Measurements from ENCODE around the gene OSBPL6.
A peak's percentile ranks its signal among the peaks of the same experiment; 100 is the strongest.
"Not testable (repeated sequence)": the region's sequence is repeated elsewhere in the genome, so short reads cannot be mapped to it uniquely, and the experiment has no call there.

Gene OSBPL6

DNA sequence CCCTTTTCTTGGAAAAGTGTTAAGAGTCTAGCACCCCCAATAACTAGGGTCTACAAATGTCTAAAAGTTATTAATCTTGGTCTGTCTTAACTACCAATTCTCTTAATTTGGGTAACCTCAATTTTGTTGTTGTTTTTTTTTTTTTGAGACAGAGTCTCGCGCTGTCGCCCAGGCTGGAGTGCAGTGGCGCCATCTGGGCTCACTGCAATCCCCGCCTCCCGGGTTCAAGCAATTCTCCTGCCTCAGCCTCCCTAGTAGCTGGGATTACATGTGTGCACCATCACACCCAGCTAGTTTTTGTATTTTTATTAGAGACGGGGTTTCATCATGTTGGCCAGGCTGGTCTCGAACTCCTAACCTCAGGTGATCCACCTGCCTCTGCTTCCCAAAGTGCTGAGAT is 218.1 kb downstream of the OSBPL6 start:
- not testable (repeated sequence) for H3K27me3 ChIP-seq (ENCODE audit: low read depth, low read length); H3K4me1 ChIP-seq (ENCODE audit: control insufficient read depth in 1 of 2, insufficient read depth in 2 of 2, low read length in 2 of 2); H3K36me3 ChIP-seq (ENCODE audit: control insufficient read depth in 1 of 2, insufficient read depth in 2 of 2, low read length in 2 of 2); H3K4me3 ChIP-seq (ENCODE audit: low read depth in 1 of 2, low read length in 2 of 2); H3K9me3 ChIP-seq (ENCODE audit: control insufficient read depth in 1 of 2, low read length in 2 of 2); H3K27ac ChIP-seq (ENCODE audit: low read length)

DNA sequence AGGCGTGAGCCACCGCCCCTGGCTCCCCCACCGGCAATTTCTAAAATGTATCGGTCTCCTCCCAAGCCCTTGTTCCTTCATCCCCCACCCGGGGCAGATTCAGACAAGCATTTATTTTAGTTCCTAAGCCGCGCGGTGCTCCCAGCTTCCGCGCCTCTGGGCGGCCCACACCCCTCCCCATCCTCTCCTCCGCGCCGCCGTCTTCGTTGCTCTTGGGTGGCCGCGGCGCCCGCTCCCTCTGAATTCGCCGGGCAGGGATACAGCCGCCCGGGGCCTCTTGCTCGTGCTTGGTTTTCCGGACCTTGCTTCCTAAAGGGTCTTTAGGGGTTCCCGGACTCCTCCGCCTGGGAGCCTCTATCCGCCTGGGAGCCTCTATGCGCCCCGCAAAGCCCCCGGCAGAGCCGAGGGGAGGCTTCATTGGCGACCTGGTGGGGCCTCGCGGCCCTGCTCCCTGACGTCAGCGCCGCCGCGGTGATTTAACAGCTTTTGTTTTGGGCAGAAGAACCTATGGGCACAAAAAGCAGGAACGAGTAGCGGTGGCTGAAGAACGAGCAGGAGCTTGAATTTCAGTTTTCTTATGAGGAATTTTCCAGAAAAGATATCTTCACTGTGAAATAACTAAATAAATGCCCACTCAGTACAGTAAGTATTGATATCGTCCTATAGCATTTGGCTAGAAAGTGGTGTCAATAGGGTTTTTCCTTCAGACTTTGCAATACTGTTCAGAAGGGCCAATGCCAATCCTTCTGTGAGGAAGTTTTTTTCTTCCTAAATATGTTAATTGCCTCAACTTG is 219.4 kb downstream of the OSBPL6 start:
- Histone ChIP-seq H3K9me3 (ENCODE audit: control insufficient read depth in 1 of 2, low read length in 2 of 2) (no peaks in the 10 kb centered on the region), H3K4me1 (ENCODE audit: control insufficient read depth in 1 of 2, insufficient read depth in 2 of 2, low read length in 2 of 2) (peaks cover 0 to 5% of the 10 kb centered on the region in 2 donors), H3K27me3 (ENCODE audit: low read depth, low read length) (no peaks in the 10 kb centered on the region), H3K36me3 (ENCODE audit: control insufficient read depth in 1 of 2, insufficient read depth in 2 of 2, low read length in 2 of 2) (no peaks in the 10 kb centered on the region), H3K4me3 (ENCODE audit: low read depth in 1 of 2, low read length in 2 of 2) (peak overlapping the region; percentile 77 to 89), H3K27ac (ENCODE audit: low read length) (peak overlapping the region; percentile 91)

DNA sequence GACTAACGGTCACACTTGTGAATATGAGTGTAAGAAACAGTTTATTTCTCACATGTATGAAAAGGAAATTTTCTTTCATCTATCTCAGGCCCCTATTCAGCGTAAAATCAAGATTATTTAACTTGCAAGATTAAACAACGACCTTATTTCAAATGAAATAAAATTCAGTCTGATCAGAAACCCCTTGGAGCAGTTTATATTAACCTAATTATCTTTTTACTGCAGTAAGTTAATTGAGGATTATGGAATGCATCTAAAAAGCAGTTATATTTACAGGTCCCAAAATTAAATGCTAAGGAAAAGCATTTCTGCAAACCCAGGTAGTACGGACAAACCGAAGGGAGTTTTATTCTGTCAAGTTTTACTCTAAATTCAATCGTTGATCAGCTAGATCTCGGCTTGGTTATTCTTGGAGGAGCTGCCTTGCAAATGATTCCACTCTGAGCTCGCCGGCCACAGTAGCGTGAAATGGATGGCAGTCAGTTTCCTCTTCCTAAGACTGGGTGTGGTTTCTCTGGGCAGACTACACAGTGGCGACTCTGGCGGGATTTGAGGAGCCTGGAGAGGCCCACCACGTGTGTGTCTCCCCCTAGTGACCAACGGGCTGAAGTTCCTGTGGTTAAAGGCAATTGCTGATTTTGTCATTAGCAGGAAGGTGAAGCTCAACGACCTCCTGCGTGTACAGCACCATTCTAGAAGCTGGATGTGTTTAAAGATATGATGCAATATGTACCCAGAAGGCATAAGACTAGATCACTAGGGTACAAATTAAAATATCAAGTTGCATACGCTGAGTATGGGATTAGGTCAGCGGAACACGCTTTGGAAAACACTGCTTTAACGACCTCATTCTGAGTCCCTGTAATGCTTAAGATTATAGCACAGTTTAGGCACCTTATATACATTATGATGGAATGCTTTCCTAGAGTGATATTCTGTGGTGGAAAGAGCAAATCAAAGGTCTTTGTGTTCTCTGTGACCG is 220.2 kb downstream of the OSBPL6 start:
- Histone ChIP-seq H3K36me3 (ENCODE audit: control insufficient read depth in 1 of 2, insufficient read depth in 2 of 2, low read length in 2 of 2) (no peaks in the 10 kb centered on the region), H3K27ac (ENCODE audit: low read length) (peak overlapping the region; percentile 91), H3K4me1 (ENCODE audit: control insufficient read depth in 1 of 2, insufficient read depth in 2 of 2, low read length in 2 of 2) (peaks cover 0 to 5% of the 10 kb centered on the region in 2 donors), H3K4me3 (ENCODE audit: low read depth in 1 of 2, low read length in 2 of 2) (peak overlapping the region; percentile 77 to 89), H3K27me3 (ENCODE audit: low read depth, low read length) (no peaks in the 10 kb centered on the region), H3K9me3 (ENCODE audit: control insufficient read depth in 1 of 2, low read length in 2 of 2) (no peaks in the 10 kb centered on the region)

DNA sequence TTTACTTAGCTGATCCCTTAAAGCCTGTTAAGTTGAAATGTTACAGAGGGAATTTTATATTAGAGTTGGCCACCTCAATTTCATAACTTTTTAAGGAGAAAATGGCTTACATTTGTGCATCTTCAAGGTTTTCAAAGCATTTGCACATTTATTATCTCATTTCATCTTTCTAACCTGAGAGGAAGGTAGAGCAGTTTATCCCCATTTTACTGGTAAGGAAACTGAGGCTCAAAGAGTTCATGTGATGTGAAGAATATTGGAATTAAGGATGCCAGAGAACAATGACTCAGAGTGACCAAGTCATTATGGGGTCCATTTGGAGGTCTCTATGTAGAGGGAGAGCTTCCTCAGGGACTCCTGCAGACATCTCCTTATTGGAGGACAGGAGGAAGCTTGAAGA is 221.7 kb downstream of the OSBPL6 start:
- Histone ChIP-seq H3K27me3 (ENCODE audit: low read depth, low read length) (no peaks in the 10 kb centered on the region), H3K36me3 (ENCODE audit: control insufficient read depth in 1 of 2, insufficient read depth in 2 of 2, low read length in 2 of 2) (no peaks in the 10 kb centered on the region), H3K4me3 (ENCODE audit: low read depth in 1 of 2, low read length in 2 of 2) (no peak overlapping the region), H3K9me3 (ENCODE audit: control insufficient read depth in 1 of 2, low read length in 2 of 2) (no peaks in the 10 kb centered on the region), H3K27ac (ENCODE audit: low read length) (no peak overlapping the region), H3K4me1 (ENCODE audit: control insufficient read depth in 1 of 2, insufficient read depth in 2 of 2, low read length in 2 of 2) (peaks cover 0 to 5% of the 10 kb centered on the region in 2 donors)

DNA sequence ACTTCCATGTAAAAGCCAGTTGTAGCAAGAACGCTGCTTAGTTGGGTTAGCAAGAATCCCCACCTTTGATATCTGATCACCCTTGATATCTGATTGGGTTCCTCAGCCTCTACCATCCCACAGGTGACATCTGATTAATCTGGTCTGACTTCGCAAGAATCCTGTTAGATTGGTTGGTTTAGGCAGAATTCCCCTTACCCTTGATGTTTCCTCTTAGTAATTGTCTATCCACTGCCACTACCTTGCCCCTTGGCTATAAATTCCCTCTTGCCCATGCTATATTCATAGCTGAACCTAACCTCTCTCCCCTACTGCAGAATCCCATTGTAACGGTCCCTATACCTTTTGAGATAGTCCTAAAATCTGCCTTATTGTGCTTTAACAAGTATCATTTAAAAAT is 223.6 kb downstream of the OSBPL6 start:
- Histone ChIP-seq H3K36me3 (ENCODE audit: control insufficient read depth in 1 of 2, insufficient read depth in 2 of 2, low read length in 2 of 2) (no peaks in the 10 kb centered on the region), H3K27me3 (ENCODE audit: low read depth, low read length) (no peaks in the 10 kb centered on the region), H3K27ac (ENCODE audit: low read length) (no peak overlapping the region), H3K4me3 (ENCODE audit: low read depth in 1 of 2, low read length in 2 of 2) (no peak overlapping the region), H3K4me1 (ENCODE audit: control insufficient read depth in 1 of 2, insufficient read depth in 2 of 2, low read length in 2 of 2) (peaks cover 0 to 5% of the 10 kb centered on the region in 2 donors), H3K9me3 (ENCODE audit: control insufficient read depth in 1 of 2, low read length in 2 of 2) (no peaks in the 10 kb centered on the region)

DNA sequence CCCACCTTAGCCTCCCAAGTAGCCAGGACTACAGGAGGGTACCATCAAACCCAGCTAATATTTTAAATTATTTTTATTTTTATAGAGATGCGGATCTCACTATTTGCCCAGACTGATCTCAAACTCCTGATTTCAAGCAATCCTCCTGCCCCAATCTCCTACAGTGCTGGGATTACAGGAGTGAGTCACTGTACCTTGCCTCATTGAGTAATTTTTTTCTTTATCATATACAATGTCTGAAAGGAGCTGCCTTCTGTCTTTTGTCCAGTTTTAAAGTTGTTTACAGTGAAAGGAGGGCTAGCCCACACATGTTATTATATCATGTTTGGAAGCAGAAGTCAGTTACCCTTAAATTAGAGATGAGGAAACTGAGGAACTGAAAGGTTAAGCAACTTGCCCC is 224.1 kb downstream of the OSBPL6 start:
- Histone ChIP-seq H3K36me3 (ENCODE audit: control insufficient read depth in 1 of 2, insufficient read depth in 2 of 2, low read length in 2 of 2) (peaks cover 0 to 1% of the 10 kb centered on the region in 2 donors), H3K4me3 (ENCODE audit: low read depth in 1 of 2, low read length in 2 of 2) (no peak overlapping the region), H3K27me3 (ENCODE audit: low read depth, low read length) (no peaks in the 10 kb centered on the region), H3K4me1 (ENCODE audit: control insufficient read depth in 1 of 2, insufficient read depth in 2 of 2, low read length in 2 of 2) (peaks cover 0 to 5% of the 10 kb centered on the region in 2 donors), H3K27ac (ENCODE audit: low read length) (no peak overlapping the region), H3K9me3 (ENCODE audit: control insufficient read depth in 1 of 2, low read length in 2 of 2) (no peaks in the 10 kb centered on the region)

DNA sequence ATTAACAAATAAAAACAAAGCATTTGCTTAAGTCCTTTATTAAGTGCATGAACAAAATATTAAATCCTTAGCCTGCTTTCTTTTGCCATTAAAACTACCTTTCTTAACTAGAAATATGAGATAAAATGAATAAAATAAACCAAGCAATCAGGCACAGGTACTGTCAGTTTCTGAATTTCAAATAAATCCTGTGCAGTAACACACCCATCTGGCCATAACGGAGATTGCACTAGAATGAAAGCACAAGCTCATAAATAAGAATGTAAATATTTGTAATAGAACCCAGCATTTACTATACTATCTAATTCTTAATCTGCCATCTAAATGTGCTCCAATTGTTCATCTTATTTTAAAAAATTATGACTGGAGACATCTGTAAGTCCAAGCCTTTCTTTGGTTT is 224.8 kb downstream of the OSBPL6 start:
- Histone ChIP-seq H3K27ac (ENCODE audit: low read length) (no peak overlapping the region), H3K27me3 (ENCODE audit: low read depth, low read length) (no peaks in the 10 kb centered on the region), H3K9me3 (ENCODE audit: control insufficient read depth in 1 of 2, low read length in 2 of 2) (no peaks in the 10 kb centered on the region), H3K4me1 (ENCODE audit: control insufficient read depth in 1 of 2, insufficient read depth in 2 of 2, low read length in 2 of 2) (peaks cover 0 to 5% of the 10 kb centered on the region in 2 donors), H3K4me3 (ENCODE audit: low read depth in 1 of 2, low read length in 2 of 2) (no peak overlapping the region), H3K36me3 (ENCODE audit: control insufficient read depth in 1 of 2, insufficient read depth in 2 of 2, low read length in 2 of 2) (peaks cover 0 to 4% of the 10 kb centered on the region in 2 donors)

DNA sequence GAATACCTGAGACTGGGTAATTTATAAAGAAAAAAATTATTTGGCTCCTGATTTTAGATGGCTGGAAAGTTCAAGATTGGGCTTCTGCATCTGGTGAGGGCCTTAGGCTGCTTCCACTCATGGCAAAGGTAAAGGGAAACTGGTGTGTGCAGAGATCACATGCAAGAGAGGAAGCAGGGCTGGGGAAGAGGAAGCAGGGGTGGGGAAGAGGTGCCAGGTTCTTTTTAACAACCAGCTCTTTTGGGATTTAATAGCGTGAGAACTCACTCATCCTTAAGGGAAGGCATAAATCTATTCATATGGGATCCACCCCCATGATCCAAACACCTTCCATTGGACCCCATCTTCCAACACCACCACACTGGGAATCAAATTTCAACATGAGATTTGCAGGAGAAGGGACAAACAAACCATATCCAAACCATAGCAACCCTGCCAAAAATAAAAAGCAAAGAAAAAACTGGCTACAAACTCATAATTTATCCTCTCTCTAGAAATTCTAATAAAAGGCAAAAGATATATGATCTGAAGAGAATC is 226.2 kb downstream of the OSBPL6 start:
- no peak overlapping the region for H3K27ac ChIP-seq (ENCODE audit: low read length)
- no peak overlapping the region for H3K4me3 ChIP-seq (ENCODE audit: low read depth in 1 of 2, low read length in 2 of 2)
- peaks cover 0 to 4% of the 10 kb centered on the region in 2 donors for H3K36me3 ChIP-seq (ENCODE audit: control insufficient read depth in 1 of 2, insufficient read depth in 2 of 2, low read length in 2 of 2)
- no peaks in the 10 kb centered on the region for H3K4me1 ChIP-seq (ENCODE audit: control insufficient read depth in 1 of 2, insufficient read depth in 2 of 2, low read length in 2 of 2)
- H3K27me3 ChIP-seq (ENCODE audit: low read depth, low read length): no peaks in the 10 kb centered on the region
- H3K9me3 ChIP-seq (ENCODE audit: control insufficient read depth in 1 of 2, low read length in 2 of 2): peaks cover 0 to 5% of the 10 kb centered on the region in 2 donors

DNA sequence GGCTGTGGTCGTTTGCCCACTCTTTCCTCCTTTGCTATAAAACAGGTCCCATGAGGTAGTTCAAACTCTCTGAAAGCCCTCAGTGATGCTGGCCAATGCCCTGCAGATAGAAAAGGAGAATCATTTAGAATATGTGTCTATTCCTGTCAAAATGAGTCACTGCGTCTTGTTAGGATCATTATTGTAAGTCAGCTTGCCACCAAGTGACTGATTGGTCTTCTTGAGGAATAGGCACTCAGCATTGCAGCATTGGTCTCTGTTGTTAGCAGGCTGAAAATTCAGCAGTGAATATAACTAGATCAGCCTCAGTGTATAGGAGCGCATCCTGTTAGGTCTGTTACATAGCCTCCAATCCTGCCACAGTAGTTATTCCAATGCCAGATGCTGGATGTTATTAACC is 227.8 kb downstream of the OSBPL6 start:
- Histone ChIP-seq H3K27me3 (ENCODE audit: low read depth, low read length) (no peaks in the 10 kb centered on the region), H3K36me3 (ENCODE audit: control insufficient read depth in 1 of 2, insufficient read depth in 2 of 2, low read length in 2 of 2) (peaks cover 0 to 14% of the 10 kb centered on the region in 2 donors), H3K4me3 (ENCODE audit: low read depth in 1 of 2, low read length in 2 of 2) (no peak overlapping the region), H3K9me3 (ENCODE audit: control insufficient read depth in 1 of 2, low read length in 2 of 2) (peaks cover 0 to 5% of the 10 kb centered on the region in 2 donors), H3K27ac (ENCODE audit: low read length) (no peak overlapping the region), H3K4me1 (ENCODE audit: control insufficient read depth in 1 of 2, insufficient read depth in 2 of 2, low read length in 2 of 2) (no peaks in the 10 kb centered on the region)

DNA sequence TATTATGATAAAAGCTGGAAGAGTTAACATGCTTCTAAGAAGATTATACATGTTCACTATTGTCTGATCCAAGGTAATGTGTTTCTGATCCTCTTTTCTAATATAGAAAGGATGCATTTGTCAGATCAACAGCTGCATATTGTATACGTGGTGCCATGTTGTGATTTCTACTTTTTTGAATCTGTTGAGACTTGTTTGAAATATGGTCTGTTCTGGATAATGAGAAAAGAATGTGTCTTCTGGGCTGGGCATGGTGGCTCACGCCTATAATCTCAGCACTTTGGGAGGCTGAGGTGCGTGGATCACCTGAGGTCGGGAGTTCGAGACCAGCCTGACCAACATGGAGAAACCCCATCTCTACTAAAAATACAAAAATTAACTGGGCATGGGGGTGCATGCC is 229.4 kb downstream of the OSBPL6 start:
- H3K36me3 ChIP-seq (ENCODE audit: control insufficient read depth in 1 of 2, insufficient read depth in 2 of 2, low read length in 2 of 2): peaks cover 0 to 18% of the 10 kb centered on the region in 2 donors
- not testable (repeated sequence) for H3K4me3 ChIP-seq (ENCODE audit: low read depth in 1 of 2, low read length in 2 of 2); H3K9me3 ChIP-seq (ENCODE audit: control insufficient read depth in 1 of 2, low read length in 2 of 2); H3K27ac ChIP-seq (ENCODE audit: low read length); H3K27me3 ChIP-seq (ENCODE audit: low read depth, low read length); H3K4me1 ChIP-seq (ENCODE audit: control insufficient read depth in 1 of 2, insufficient read depth in 2 of 2, low read length in 2 of 2)

DNA sequence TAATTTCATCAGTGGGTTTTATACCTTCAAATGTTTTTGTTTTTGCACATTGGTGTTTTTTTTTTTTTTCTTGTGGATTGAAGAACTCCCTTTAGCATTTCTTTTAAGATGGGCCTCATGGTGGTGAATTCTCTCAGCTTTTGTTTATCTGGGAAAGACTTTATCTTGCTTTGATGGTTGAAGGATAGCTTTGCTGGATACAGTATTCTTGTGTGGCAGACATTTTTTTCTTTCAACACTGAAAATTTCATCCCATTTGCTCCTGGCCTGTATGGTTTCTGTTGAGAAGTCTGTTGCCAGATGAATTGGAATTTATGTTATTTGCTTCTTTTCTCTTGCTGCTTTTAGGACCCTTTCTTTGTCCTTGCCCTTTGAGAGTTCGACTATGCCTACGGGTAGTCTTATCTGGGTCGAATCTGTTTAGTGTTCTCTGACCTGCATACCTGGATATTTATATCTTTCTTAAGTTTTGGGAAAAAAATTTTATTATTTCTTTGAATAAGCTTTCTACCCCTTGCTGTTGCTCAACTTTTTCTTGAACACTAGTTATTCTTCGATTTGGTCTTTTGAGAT is 231.0 kb downstream of the OSBPL6 start:
- Histone ChIP-seq H3K9me3 (ENCODE audit: control insufficient read depth in 1 of 2, low read length in 2 of 2) (peaks cover 0 to 5% of the 10 kb centered on the region in 2 donors), H3K27ac (ENCODE audit: low read length) (no peak overlapping the region), H3K36me3 (ENCODE audit: control insufficient read depth in 1 of 2, insufficient read depth in 2 of 2, low read length in 2 of 2) (peaks cover 12 to 30% of the 10 kb centered on the region in 2 donors), H3K4me3 (ENCODE audit: low read depth in 1 of 2, low read length in 2 of 2) (no peak overlapping the region), H3K4me1 (ENCODE audit: control insufficient read depth in 1 of 2, insufficient read depth in 2 of 2, low read length in 2 of 2) (no peaks in the 10 kb centered on the region), H3K27me3 (ENCODE audit: low read depth, low read length) (no peaks in the 10 kb centered on the region)

Measured in muscle layer of duodenum (tissue), 2 donors.